CD4-positive, alpha-beta T cell treated with Interferon gamma for 1 hour (primary cell): ENCODE results near the gene COX6B2.

Source experiments
- DNase-seq: peaks from one replicate; pipeline ENCODE4 v3.0.0-alpha.2; 2020

Gene COX6B2

GRCh38 chr19:55362174-55362989, 7.9 kb upstream of the COX6B2 start:
- no peak for DNase-seq

GRCh38 chr19:55360902-55361301, 6.4 kb upstream of the COX6B2 start:
- DNase-seq = no peak

- no peak for DNase-seq
These were observed 4.7 kb upstream of the COX6B2 start for GRCh38 chr19:55358943-55359908.

GRCh38 chr19:55358493-55358892, 4.0 kb upstream of the COX6B2 start:
- DNase-seq = no peak

GRCh38 chr19:55355213-55355821, 798 bp upstream of the COX6B2 start:
- no peak for DNase-seq

GRCh38 chr19:55353803-55354697, 469 bp downstream of the COX6B2 start:
- peak; percentile 77 for DNase-seq

- DNase-seq = no peak
These were observed 1.1 kb downstream of the COX6B2 start for GRCh38 chr19:55353356-55353802.

- DNase-seq = no peak
These were observed 1.9 kb downstream of the COX6B2 start for GRCh38 chr19:55352549-55353145.

- DNase-seq = no peak
These were observed 2.5 kb downstream of the COX6B2 start for GRCh38 chr19:55352040-55352439.

GRCh38 chr19:55350620-55351315, 3.8 kb downstream of the COX6B2 start:
- no peak for DNase-seq

GRCh38 chr19:55348317-55349034, 6.0 kb downstream of the COX6B2 start:
- DNase-seq = no peak

GRCh38 chr19:55347442-55348009, 7.0 kb downstream of the COX6B2 start:
- no peak for DNase-seq

- no peak for DNase-seq
These were observed 7.6 kb downstream of the COX6B2 start for GRCh38 chr19:55346725-55347441.

- DNase-seq = no peak
These were observed 8.4 kb downstream of the COX6B2 start for GRCh38 chr19:55345818-55346724.

GRCh38 chr19:55345101-55345817, 9.3 kb downstream of the COX6B2 start:
- DNase-seq = no peak

- no peak for DNase-seq
These were observed 10.1 kb downstream of the COX6B2 start for GRCh38 chr19:55344444-55344843.
